K562 (cell line): ENCODE data around the gene CYSRT1. TPM values are rescaled to one million over a fixed set of nuclear protein-coding genes. Genes with fewer than 3 reads are reported as not detected.

Experiments used
- CHD4 ChIP-seq: fragments of 200-600 bp; sonication (generic); IDR thresholded peaks from 3 replicates; pipeline ENCODE4 v1.6.1; 2012; ENCODE audit warnings: low read depth, mild to moderate bottlenecking, mixed read lengths, low read length, inconsistent platforms; ENCODE audit not compliant: insufficient read depth, insufficient replicate concordance, poor library complexity, severe bottlenecking
- FOXJ2 ChIP-seq: fragments of 200-800 bp; sonication (Bioruptor generic); IDR thresholded peaks from 2 replicates; pipeline ENCODE4 v1.6.1; 2016; ENCODE audit warnings: missing genetic modification characterization, missing compliant biosample characterization
- GABPA ChIP-seq: fragments of 200-800 bp; sonication (Bioruptor generic); conservative IDR thresholded peaks from 2 replicates; pipeline ENCODE4 v1.6.1; 2016; ENCODE audit warnings: low read depth, missing genetic modification characterization, missing compliant biosample characterization
- GABPB1 ChIP-seq: sonication (generic); formaldehyde crosslinking; IDR thresholded peaks from 2 replicates; pipeline ENCODE4 v1.8.0; 2022; ENCODE audit warnings: mild to moderate bottlenecking, missing genetic modification reagents
- GTF2E2 ChIP-seq: fragments of 200-800 bp; sonication (Bioruptor generic); IDR thresholded peaks from 2 replicates; pipeline ENCODE4 v1.6.1; 2016; ENCODE audit warnings: missing genetic modification characterization, missing compliant biosample characterization
- HDAC1 ChIP-seq, 2 experiments: fragments of 450-650 bp; IDR thresholded peaks; 2 replicates each; pipeline ENCODE4 v1.6.1; 2016 to 2017; ENCODE audit warnings: inconsistent platforms in 1 of 2, mild to moderate bottlenecking in 1 of 2, moderate library complexity in 1 of 2
- HDAC8 ChIP-seq: fragments of 450-650 bp; IDR thresholded peaks from 2 replicates; pipeline ENCODE4 v1.6.1; 2016; ENCODE audit warnings: mild to moderate bottlenecking, missing genetic modification characterization, moderate library complexity, missing compliant biosample characterization
- LEF1 ChIP-seq: fragments of 450-650 bp; IDR thresholded peaks from 2 replicates; pipeline ENCODE4 v1.6.1; 2016; ENCODE audit warnings: mild to moderate bottlenecking
- MEIS2 ChIP-seq: fragments of 450-650 bp; IDR thresholded peaks from 2 replicates; pipeline ENCODE4 v1.6.1; 2014; ENCODE audit warnings: mild to moderate bottlenecking; ENCODE audit not compliant: partially characterized antibody
- MTA2 ChIP-seq: fragments of 450-650 bp; IDR thresholded peaks from 2 replicates; pipeline ENCODE4 v1.6.1; 2016; ENCODE audit warnings: low read depth
- NFYB ChIP-seq: IDR thresholded peaks from 2 replicates; pipeline ENCODE4 v1.6.1; 2011; ENCODE audit warnings: mild to moderate bottlenecking, moderate library complexity; ENCODE audit not compliant: insufficient read length; ENCODE audit errors: extremely low read depth
- PHB ChIP-seq: fragments of 250-450 bp; sonication (Bioruptor Pico); IDR thresholded peaks from 2 replicates; pipeline ENCODE4 v1.5.0; 2021
- POU5F1 ChIP-seq: fragments of 150-350 bp; IDR thresholded peaks from 2 replicates; pipeline ENCODE4 v1.6.1; 2014; ENCODE audit warnings: borderline replicate concordance, low read length, low read depth, mild to moderate bottlenecking; ENCODE audit not compliant: partially characterized antibody
- SMARCB1 ChIP-seq: IDR thresholded peaks from 2 replicates; pipeline ENCODE4 v1.6.1; 2011; ENCODE audit warnings: improper control_type of control experiment, low read depth; ENCODE audit not compliant: insufficient read length
- TARDBP ChIP-seq: fragments of 450-650 bp; IDR thresholded peaks from 2 replicates; pipeline ENCODE4 v1.6.1; 2016
- TSC22D4 ChIP-seq: fragments of 450-650 bp; IDR thresholded peaks from 2 replicates; pipeline ENCODE4 v1.6.1; 2016; ENCODE audit warnings: missing genetic modification characterization, missing biosample characterization, control low read depth
- polyA plus RNA-seq, 8 experiments: library from polyadenylated mRNA; depleted of rRNA in 4 of 8; stranded (reverse) in 5 of 8; unstranded in 3 of 8; fragments of >200 nt; fragmentation: Nextera tagmentation in 2 of 8; fragmentation: Illumina TruSeq in 1 of 8; extraction: Ambion mirVana in 2 of 8; extraction: Trizol in 1 of 8; gene quantifications; 2 replicates each; pipeline versions ENCODE4 v1.2.1 to v1.2.3, GENCODE V29; 2011 to 2014; ENCODE audit warnings: inconsistent platforms in 1 of 8, missing spikeins in 1 of 8
- total RNA-seq, 7 experiments: library from RNA; depleted of rRNA in 6 of 7; stranded (reverse); fragments of >200 nt in 6 of 7; fragmentation: Illumina TruSeq in 2 of 7; extraction: Trizol in 2 of 7; gene quantifications; 2 replicates each; pipeline versions ENCODE4 v1.2.1 to v1.2.3, GENCODE V29; 2011 to 2021; ENCODE audit warnings: low replicate concordance in 1 of 7
- TF ChIP-seq, protein P1 (sequence below): fragments of 250-450 bp; sonication (Bioruptor Pico); IDR thresholded peaks from 2 replicates; pipeline ENCODE4 v1.4.0; 2020
- TF ChIP-seq, protein P2 (sequence below): fragments of 450-650 bp; formaldehyde crosslinking; IDR thresholded peaks from 2 replicates; pipeline ENCODE4 v1.4.0; 2020; ENCODE audit warnings: mild to moderate bottlenecking, moderate library complexity
- TF ChIP-seq, protein P3 (sequence below): fragments of 250-450 bp; sonication (Bioruptor Pico); IDR thresholded peaks from 2 replicates; pipeline ENCODE4 v1.8.0; 2022; ENCODE audit warnings: inconsistent platforms, mild to moderate bottlenecking, moderate library complexity, borderline replicate concordance
- TF ChIP-seq, protein P4 (sequence below): fragments of 250-450 bp; sonication (Bioruptor Pico); IDR thresholded peaks from 2 replicates; pipeline ENCODE4 v1.8.0; 2022; ENCODE audit warnings: moderate library complexity, mild to moderate bottlenecking, inconsistent platforms
- TF ChIP-seq, protein P5 (sequence below): fragments of 250-450 bp; sonication (Bioruptor Pico); IDR thresholded peaks from 2 replicates; pipeline ENCODE4 v1.4.0; 2020; ENCODE audit warnings: borderline replicate concordance
- TF ChIP-seq, protein P6 (sequence below): sonication (generic); formaldehyde crosslinking; IDR thresholded peaks from 2 replicates; pipeline ENCODE4 v1.8.0; 2022; ENCODE audit warnings: mild to moderate bottlenecking, missing genetic modification reagents

CYSRT1 gene
- total and polyA plus RNA-seq, 9 of the 15 experiments (the other 6 are each of a cell fraction or from before 2014, with no cell fraction given), result 0.04 to 1.4 (median 0.42) TPM; not detected in 3

DNA sequence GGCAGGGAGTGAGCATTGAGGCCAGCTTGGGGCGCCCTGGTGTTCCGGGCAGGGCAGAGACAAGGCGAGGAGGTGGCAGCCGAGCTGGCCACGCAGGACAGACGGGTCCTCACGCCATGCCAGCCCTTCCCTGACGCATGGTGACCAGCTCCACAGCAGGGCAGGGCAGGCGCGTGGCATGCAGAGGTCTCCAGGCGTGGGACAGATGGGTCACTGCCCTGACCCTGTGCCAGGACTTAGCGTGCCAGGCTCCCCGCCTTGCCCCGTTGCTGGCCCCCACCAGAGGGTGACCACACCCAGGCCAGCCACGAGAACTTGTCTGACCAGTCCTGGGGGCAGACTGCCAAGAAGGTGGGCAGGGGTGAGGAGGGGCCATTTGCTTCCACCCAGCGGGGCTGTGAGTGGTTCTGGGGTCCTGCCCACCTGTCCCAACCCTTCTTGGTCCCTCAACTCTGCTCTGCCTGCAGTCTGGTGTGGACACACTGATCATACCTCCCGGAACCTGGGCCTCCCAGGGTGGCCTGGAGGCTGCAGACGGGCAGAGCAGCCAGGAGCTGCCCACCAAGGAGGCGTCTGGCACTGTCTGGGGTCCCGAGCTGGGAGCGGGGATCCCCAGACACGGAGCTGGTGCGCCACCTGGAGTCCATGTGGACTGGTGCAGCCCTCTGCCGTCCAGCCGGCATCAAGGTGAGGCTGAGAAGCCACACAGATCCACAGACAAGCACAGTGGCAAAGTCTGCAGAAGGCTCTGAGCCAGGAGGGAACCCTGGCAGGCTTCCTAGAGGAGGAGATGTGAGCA, 2.3 kb downstream of the CYSRT1 start, which contains the start of gene RNF224 (continued):
- TF ChIP-seq, protein P1, sequence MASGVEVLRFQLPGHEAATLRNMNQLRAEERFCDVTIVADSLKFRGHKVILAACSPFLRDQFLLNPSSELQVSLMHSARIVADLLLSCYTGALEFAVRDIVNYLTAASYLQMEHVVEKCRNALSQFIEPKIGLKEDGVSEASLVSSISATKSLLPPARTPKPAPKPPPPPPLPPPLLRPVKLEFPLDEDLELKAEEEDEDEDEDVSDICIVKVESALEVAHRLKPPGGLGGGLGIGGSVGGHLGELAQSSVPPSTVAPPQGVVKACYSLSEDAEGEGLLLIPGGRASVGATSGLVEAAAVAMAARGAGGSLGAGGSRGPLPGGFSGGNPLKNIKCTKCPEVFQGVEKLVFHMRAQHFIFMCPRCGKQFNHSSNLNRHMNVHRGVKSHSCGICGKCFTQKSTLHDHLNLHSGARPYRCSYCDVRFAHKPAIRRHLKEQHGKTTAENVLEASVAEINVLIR (CRISPR knock-in tag), result no peak
- TF ChIP-seq, protein P2, sequence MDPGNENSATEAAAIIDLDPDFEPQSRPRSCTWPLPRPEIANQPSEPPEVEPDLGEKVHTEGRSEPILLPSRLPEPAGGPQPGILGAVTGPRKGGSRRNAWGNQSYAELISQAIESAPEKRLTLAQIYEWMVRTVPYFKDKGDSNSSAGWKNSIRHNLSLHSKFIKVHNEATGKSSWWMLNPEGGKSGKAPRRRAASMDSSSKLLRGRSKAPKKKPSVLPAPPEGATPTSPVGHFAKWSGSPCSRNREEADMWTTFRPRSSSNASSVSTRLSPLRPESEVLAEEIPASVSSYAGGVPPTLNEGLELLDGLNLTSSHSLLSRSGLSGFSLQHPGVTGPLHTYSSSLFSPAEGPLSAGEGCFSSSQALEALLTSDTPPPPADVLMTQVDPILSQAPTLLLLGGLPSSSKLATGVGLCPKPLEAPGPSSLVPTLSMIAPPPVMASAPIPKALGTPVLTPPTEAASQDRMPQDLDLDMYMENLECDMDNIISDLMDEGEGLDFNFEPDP, result no peak
- TF ChIP-seq GABPA (tag) (no peak), CHD4 (no peak), LEF1 (no peak), HDAC8 (peak; percentile 53; the same call in 1 of the 2 replicates), GABPB1 (CRISPR knock-in tag) (no peak), NFYB (no peak), GTF2E2 (tag) (no peak), SMARCB1 (no peak), TARDBP (no peak), HDAC1 (IDR thresholded peaks at IDR 0.05) (no peak), POU5F1 (no peak), PHB (CRISPR knock-in tag) (no peak), MTA2 (no peak), TSC22D4 (tag) (no peak), FOXJ2 (tag) (no peak), MEIS2 (no peak)
- TF ChIP-seq, protein P3, sequence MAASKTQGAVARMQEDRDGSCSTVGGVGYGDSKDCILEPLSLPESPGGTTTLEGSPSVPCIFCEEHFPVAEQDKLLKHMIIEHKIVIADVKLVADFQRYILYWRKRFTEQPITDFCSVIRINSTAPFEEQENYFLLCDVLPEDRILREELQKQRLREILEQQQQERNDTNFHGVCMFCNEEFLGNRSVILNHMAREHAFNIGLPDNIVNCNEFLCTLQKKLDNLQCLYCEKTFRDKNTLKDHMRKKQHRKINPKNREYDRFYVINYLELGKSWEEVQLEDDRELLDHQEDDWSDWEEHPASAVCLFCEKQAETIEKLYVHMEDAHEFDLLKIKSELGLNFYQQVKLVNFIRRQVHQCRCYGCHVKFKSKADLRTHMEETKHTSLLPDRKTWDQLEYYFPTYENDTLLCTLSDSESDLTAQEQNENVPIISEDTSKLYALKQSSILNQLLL, result no peak
- TF ChIP-seq, protein P4, sequence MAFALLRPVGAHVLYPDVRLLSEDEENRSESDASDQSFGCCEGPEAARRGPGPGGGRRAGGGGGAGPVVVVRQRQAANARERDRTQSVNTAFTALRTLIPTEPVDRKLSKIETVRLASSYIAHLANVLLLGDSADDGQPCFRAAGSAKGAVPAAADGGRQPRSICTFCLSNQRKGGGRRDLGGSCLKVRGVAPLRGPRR (CRISPR knock-in tag), result no peak
- TF ChIP-seq, protein P5, sequence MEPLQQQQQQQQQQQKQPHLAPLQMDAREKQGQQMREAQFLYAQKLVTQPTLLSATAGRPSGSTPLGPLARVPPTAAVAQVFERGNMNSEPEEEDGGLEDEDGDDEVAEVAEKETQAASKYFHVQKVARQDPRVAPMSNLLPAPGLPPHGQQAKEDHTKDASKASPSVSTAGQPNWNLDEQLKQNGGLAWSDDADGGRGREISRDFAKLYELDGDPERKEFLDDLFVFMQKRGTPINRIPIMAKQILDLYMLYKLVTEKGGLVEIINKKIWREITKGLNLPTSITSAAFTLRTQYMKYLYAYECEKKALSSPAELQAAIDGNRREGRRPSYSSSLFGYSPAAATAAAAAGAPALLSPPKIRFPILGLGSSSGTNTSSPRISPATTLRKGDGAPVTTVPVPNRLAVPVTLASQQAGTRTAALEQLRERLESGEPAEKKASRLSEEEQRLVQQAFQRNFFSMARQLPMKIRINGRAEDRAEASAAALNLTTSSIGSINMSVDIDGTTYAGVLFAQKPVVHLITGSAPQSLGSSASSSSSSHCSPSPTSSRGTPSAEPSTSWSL (CRISPR knock-in tag), result no peak
- TF ChIP-seq, protein P6, sequence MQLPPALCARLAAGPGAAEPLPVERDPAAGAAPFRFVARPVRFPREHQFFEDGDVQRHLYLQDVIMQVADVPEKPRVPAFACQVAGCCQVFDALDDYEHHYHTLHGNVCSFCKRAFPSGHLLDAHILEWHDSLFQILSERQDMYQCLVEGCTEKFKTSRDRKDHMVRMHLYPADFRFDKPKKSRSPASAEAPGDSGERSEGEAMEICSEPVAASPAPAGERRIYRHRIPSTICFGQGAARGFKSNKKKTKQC, result no peak
